MG63 (cell line): ENCODE measurements around the gene KIF23. TPM values are rescaled to one million over a fixed set of nuclear protein-coding genes. Genes with fewer than 3 reads are reported as not detected.
"Not testable (repeated sequence)": the region's sequence is repeated elsewhere in the genome, so short reads cannot be mapped to it uniquely, and the experiment has no call there.

Experiments used
- DNase-seq: peaks from one replicate; pipeline ENCODE4 v3.0.0-alpha.2; 2020
- H3K27me3 ChIP-seq: fragments of 250-450 bp; sonication (Bioruptor Pico); 2 replicates; pipeline ENCODE4 v1.5.1; 2020; ENCODE audit warnings: mild to moderate bottlenecking, moderate library complexity
- H3K36me3 ChIP-seq: fragments of 250-450 bp; sonication (Bioruptor Pico); 2 replicates; pipeline ENCODE4 v1.5.1; 2020; ENCODE audit warnings: mild to moderate bottlenecking, moderate library complexity
- H3K4me3 ChIP-seq: fragments of 250-450 bp; sonication (Bioruptor Pico); 2 replicates; pipeline ENCODE4 v1.5.1; 2020; ENCODE audit warnings: mild to moderate bottlenecking, moderate library complexity
- H3K9me3 ChIP-seq: fragments of 250-450 bp; sonication (Bioruptor Pico); 2 replicates; pipeline ENCODE4 v1.5.1; 2020; ENCODE audit warnings: mild to moderate bottlenecking, moderate library complexity
- total RNA-seq: library from RNA; depleted of rRNA; stranded (reverse); fragments of >200 nt; shearing (Covaris generic); gene quantifications from 2 replicates; pipeline ENCODE4 v1.2.3, GENCODE V29; 2014; ENCODE audit warnings: low replicate concordance; rRNA removed

The KIF23 gene
- 33.8 and 75.8 TPM in 2 replicates for total RNA-seq

- H3K9me3 ChIP-seq: no peaks in the 10 kb centered on the region
- peak within 1 kb of the TSS; percentile 86 for H3K4me3 ChIP-seq
- H3K36me3 ChIP-seq: peaks cover 42% of the 10 kb centered on the region
- H3K27me3 ChIP-seq: no peaks in the 10 kb centered on the region
- peak; percentile 97 for DNase-seq
Measured at GRCh38 chr15:69413822-69414700, at the start of gene KIF23. Gene KIF23 (plus strand): TSS chr15:69414349. CDS start chr15:69414466, 117 bp downstream.

- Histone ChIP-seq H3K4me3 (no peak overlapping the region), H3K36me3 (no peaks in the 10 kb centered on the region), H3K9me3 (no peaks in the 10 kb centered on the region), H3K27me3 (no peaks in the 10 kb centered on the region)
- DNase-seq: no peak
Measured at GRCh38 chr15:69367236-69367635, 46.9 kb upstream of the KIF23 start.

DNA sequence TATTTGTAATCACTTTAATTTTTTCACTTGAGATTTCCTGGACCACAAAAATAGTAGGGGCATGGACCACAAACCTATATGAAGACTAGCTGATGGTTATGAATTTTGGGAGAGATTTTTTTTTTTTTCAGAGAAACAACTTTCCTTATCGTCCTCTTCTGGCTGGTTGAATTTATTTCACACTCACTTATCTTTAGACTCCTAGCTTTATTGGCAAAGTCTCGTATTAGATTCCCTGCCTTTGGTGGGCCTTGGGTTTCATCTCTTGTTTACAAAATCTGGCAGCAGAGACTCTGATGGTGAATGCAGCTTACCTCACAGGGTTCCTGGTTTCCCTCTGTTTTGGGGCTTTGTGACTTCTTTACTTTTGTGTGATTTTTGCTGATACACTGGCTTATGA is 44.5 kb upstream of the KIF23 start:
- Histone ChIP-seq H3K4me3 (no peak overlapping the region), H3K27me3 (no peaks in the 10 kb centered on the region), H3K9me3 (no peaks in the 10 kb centered on the region), H3K36me3 (no peaks in the 10 kb centered on the region)
- no peak for DNase-seq

DNA sequence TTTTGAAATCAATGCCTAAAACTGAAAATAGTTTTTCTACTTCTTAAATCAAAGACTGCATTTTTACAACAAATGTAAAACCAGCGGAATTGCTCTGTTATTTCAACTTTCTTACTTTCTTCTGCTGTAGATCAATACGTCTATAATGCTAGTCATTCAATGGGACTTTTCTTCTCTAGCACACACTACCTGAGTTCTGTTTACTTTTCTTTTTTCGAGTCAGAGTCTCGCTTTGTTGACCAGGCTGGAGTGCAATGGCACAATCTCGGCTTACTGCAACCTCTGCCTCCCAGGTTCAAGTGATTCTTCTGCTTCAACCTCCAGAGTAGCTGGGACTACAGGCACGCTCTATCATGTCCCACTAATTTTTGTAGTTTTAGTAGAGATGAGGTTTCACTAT is 40.7 kb upstream of the KIF23 start:
- Histone ChIP-seq H3K27me3 (no peaks in the 10 kb centered on the region), H3K36me3 (no peaks in the 10 kb centered on the region), H3K4me3 (no peak overlapping the region), H3K9me3 (no peaks in the 10 kb centered on the region)
- DNase-seq: no peak

DNA sequence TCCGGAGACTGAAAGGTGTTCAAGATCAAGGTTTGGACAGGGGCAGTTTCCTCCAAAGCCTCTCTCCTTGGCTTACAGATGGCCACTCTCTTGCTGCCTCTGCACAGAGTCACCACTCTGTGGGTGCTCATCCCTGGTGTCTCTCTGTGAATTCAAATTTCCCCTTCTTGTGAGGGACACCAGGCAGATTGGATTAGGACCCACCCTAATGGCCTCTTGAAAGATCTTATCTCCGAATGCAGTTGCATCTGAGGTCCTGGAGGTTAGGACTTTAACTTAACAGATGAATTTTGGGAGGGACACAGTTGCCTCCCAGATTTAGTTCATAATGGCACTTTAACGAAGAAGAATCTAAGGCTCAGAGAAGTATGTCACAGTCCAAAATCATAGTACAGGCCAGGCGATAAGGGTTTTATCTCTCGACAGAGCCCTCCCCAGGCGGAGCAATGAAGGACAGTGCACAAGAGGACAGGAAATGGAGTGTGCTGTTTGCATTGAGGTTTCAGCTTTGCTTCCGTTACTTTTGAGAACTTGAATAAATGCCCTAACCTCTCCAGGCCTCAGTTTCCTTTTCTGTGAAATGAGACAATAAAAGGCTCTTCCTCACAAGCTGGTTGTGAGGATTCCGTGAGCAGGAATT is 38.9 kb upstream of the KIF23 start:
- no peak overlapping the region for H3K4me3 ChIP-seq
- no peaks in the 10 kb centered on the region for H3K9me3 ChIP-seq
- no peak for DNase-seq
- no peaks in the 10 kb centered on the region for H3K36me3 ChIP-seq
- H3K27me3 ChIP-seq: no peaks in the 10 kb centered on the region

- H3K27me3 ChIP-seq: no peaks in the 10 kb centered on the region
- H3K9me3 ChIP-seq: no peaks in the 10 kb centered on the region
- H3K36me3 ChIP-seq: no peaks in the 10 kb centered on the region
- no peak for DNase-seq
- H3K4me3 ChIP-seq: no peak overlapping the region
Measured at GRCh38 chr15:69377216-69377970, 36.8 kb upstream of the KIF23 start.

DNA sequence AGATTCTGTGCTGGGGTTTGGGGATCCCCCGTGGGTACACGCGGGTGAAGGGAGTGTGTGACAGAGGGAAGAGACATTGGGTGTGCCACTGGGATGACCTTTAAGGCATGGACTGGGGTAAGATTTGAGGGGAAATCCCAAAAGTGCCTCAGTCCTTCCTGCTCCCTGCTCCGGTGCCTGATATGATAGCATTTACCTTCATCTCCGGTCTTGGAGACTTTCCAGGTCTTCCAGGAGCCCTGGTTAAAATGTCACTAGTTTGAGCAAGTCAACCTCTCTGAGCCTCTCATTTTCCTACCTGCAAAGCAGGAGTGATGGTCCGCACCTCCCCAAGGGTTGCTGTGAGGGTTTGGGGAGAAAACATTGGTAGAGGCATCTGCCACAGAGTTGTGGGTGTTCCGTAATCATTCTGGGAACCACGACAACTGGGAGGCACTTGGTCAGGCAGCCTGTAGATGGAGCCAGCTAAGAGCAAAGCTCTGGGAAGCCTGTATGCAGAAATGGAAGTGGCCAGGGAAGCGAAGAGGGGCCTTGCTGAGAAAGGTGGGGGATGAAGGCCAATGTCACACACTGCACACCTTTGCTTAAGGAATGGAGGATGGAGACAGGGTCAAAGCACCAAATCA is 33.9 kb upstream of the KIF23 start:
- no peak for DNase-seq
- no peaks in the 10 kb centered on the region for H3K27me3 ChIP-seq
- no peak overlapping the region for H3K4me3 ChIP-seq
- H3K36me3 ChIP-seq: no peaks in the 10 kb centered on the region
- H3K9me3 ChIP-seq: no peaks in the 10 kb centered on the region

- no peak for DNase-seq
- H3K4me3 ChIP-seq: no peak overlapping the region
- no peaks in the 10 kb centered on the region for H3K9me3 ChIP-seq
- no peaks in the 10 kb centered on the region; the same call in 1 of the 2 replicates for H3K36me3 ChIP-seq
- no peaks in the 10 kb centered on the region for H3K27me3 ChIP-seq
Measured at GRCh38 chr15:69380726-69381105, 33.4 kb upstream of the KIF23 start.

DNA sequence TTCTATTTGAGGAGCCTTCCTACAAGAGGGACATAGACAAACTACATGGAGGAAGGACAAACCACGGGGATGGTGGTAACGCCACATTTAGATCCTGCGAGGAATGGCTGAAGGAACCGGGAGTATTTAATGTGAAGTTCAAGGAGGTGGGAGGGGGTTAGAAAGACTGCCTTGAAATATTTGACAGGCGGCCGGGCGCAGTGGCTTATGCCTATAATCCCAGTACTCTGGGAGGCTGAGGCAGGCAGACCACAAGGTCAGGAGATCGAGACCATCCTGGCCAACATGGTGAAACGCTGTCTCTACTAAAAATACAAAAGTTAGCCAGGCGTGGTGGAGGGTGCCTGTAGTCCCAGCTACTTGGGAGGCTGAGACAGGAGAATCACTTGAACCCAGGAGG is 32.0 kb upstream of the KIF23 start:
- H3K4me3 ChIP-seq, H3K9me3 ChIP-seq, H3K27me3 ChIP-seq, H3K36me3 ChIP-seq, DNase-seq: not testable (repeated sequence)

- not testable (repeated sequence) for H3K4me3 ChIP-seq, H3K27me3 ChIP-seq, H3K9me3 ChIP-seq, DNase-seq, H3K36me3 ChIP-seq
Measured at GRCh38 chr15:69384066-69384465, 30.1 kb upstream of the KIF23 start.

DNA sequence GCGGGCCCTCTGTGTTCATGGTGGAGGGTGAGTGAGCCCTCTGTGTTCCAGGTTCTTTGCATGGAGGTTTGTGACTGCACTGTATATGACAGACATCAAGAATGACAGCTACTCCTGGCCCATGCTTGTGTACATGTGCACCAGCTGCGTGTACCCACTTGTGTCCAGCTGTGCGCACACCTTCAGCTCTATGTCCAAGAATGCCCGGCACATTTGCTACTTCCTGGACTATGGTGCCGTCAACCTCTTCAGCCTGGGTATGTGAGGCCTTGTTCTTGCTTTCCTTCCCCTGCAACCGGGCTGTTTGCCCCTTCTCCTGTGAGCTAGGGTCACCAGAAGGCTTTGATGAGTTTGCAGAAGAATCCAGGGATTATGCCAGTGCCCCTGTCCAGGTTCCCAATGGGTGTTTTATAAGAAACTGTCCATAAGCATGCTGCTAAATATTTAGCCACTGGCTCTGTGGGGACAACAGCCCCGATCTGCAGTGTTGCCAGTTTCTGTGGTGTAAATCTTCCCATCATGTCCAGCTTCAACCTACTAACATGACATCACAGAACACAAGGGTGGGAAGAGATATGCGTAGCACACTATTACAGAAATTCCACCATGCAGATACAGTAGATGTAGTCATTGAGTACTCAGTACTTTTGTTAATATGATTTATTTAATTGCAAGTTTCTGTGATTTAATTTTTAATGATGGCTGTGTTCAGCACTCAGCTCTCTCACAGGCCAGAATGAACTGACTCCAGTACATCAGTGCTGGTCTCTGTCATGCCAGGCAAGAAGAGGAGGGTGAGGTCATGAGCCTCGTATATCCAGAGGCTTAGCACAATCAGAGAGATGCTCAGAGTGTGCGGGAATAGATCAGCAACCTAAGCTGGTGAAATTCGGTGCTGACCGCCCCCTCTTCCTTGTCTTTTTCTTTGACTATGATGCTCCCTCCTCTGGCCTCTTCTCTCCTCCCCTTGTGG is 29.2 kb upstream of the KIF23 start:
- Histone ChIP-seq H3K4me3 (no peak overlapping the region), H3K9me3 (no peaks in the 10 kb centered on the region), H3K27me3 (no peaks in the 10 kb centered on the region), H3K36me3 (no peaks in the 10 kb centered on the region; the same call in 1 of the 2 replicates)
- no peak for DNase-seq

DNA sequence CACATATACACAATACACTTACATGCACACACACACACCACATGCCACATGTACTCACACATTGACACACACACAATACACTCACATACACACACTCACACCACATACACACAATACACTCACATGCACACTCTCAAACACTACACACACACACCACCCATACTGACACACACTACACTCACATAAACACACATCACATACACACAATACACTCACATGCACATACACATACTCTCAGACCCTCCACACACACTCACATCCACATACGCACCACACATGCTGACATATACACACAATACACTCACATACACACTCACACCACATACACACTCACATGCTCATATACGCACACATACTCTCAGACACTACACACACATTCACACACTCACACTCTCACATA is 28.3 kb upstream of the KIF23 start:
- no peak for DNase-seq
- Histone ChIP-seq H3K4me3 (no peak overlapping the region), H3K27me3 (no peaks in the 10 kb centered on the region), H3K9me3 (no peaks in the 10 kb centered on the region), H3K36me3 (no peaks in the 10 kb centered on the region; the same call in 1 of the 2 replicates)

DNA sequence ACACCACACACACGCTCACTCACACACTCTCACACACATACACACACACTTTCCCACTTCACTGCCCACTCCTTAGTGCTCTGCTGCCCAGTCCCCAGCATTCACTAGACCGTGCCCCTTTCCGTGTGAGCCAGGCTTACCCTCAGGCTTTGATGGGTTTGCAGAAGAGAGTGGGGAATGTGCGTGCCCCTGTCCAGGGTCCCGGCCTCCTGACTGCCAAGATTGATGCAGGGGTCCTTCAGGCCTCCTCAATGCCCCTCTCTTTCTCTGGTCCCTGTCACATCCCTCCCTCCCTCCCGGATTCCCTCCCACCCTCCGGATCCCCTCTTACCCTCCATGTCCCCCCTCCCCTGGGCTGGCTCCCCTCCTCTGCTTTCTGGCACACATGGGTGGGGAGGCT is 27.9 kb upstream of the KIF23 start:
- Histone ChIP-seq H3K9me3 (no peaks in the 10 kb centered on the region), H3K4me3 (no peak overlapping the region), H3K36me3 (no peaks in the 10 kb centered on the region; the same call in 1 of the 2 replicates), H3K27me3 (no peaks in the 10 kb centered on the region)
- DNase-seq: no peak

- Histone ChIP-seq H3K27me3 (no peaks in the 10 kb centered on the region), H3K36me3 (no peaks in the 10 kb centered on the region; the same call in 1 of the 2 replicates), H3K9me3 (no peaks in the 10 kb centered on the region), H3K4me3 (no peak overlapping the region)
- peak; percentile 56 for DNase-seq
Measured at GRCh38 chr15:69388260-69388705, 25.9 kb upstream of the KIF23 start.

- DNase-seq: no peak
- Histone ChIP-seq H3K36me3 (no peaks in the 10 kb centered on the region; the same call in 1 of the 2 replicates), H3K9me3 (no peaks in the 10 kb centered on the region), H3K4me3 (no peak overlapping the region), H3K27me3 (no peaks in the 10 kb centered on the region)
Measured at GRCh38 chr15:69389426-69389825, 24.7 kb upstream of the KIF23 start.

- Histone ChIP-seq H3K36me3 (peaks cover 8% of the 10 kb centered on the region), H3K4me3 (no peak overlapping the region), H3K9me3 (no peaks in the 10 kb centered on the region), H3K27me3 (no peaks in the 10 kb centered on the region)
- no peak for DNase-seq
Measured at GRCh38 chr15:69390575-69390974, 23.6 kb upstream of the KIF23 start.
